GM19438 (cell line): ENCODE measurements around the gene BNC2.

ENCODE experiments used
- ATAC-seq: cut with Tn5 transposase; IDR thresholded peaks from one replicate; pipeline ENCODE4 v1.9.1; 2021; ENCODE audit warnings: low read depth; ENCODE audit not compliant: unreplicated experiment

Gene BNC2

DNA sequence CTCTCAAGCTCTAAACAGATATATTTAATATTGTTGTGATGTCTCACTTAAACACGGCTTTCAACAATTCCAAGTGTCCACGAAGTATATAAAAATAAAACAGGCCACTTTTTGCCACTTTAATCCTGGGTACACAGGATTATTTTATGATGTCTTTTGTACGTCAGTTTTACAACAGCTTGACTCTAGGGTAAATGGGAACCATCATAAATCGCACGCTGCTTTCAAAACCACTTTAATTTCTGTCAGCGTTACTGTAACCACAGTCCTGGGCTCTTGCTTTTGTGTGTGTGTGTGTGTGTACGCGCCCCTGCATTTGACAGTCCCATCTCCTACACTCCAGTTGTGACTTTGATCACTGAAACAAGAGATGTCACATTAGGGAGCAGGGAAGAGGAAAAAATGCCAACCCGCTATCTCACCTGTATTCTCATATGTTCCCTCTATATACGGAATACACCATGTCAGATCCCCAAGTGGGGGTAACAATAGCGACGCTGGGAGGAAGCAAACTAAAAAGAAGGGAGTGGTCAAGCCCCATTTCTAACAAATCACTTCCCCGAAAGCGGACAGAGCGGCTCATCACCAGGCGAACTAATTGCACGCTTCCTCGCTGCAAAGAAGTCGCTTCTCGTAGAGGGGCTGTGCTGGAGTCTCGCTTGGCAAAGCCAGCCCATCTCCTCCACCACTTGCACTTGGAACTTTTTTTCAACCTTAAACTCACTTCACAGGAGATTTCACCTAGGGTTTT is 1.2 kb downstream of the BNC2 start:
- no peak for ATAC-seq

DNA sequence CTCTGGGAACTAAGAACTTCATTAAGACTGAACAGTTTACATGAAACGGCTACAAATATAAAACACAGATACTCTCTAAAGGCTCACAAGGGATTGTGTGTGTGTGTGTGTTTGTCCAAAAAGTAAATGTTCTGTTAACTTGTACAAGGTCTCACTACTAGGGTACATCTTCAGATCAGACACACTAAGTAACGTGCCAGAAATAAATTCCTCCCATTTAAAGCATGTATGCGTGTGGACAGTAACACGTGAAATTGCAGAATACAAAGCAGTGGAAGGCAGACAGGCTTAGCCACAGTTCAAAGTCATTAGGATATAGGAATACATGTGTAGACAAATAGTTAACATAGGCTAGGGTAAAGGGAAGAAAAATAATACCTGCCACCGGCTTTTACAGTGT is 1.8 kb downstream of the BNC2 start:
- ATAC-seq, result no peak

DNA sequence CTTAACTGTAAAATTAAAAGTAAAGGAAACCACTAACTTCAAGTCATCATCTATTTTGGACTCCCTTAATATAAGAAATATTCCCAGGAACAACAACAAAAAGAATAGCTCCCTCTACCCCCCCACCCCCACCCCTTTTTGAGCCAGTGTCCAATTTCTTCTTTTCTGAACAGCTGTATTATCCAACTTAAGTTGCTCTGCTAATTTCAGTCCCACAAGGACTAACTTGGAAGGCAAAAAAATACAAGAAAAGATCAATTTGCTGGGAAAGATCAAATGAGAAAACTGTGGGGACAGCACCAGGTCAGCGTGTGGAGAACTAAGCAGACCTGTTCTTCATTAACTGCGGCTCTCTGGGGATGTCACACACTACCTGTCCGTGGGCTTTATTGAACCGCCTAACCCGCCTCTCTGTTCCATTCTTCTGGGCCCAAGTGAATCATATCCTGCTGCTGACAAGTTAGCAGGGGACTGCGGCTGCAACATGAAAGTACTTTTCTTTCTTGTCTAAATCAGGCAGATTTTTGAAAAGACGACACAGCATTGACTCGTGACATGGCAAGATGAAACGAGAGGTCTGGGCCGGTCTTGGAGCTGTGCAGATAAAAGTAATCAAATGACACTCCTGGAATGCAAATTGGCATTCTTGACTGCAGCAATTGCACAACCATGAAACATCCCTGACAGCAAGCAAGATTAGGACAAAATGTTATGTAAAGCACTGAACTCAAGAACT is 2.7 kb downstream of the BNC2 start:
- no peak for ATAC-seq

DNA sequence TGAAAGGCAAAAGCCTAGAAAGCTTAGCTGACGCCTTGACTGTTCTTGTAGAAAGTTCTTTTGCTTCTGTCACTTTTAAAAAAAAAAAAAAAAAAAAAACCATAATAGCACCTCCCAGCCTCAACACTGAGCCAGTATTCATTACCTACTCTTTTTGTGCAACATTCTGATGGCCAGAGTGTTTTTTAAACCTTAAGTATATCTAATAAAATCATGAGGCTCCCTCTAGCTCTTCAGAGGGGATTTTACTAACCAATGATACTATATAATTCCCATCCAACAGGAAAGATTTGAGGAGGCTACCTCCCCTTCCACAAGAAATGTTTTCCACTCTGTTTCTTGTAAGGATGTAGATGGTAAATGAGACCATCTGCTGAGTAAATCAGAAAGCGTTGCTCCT is 3.9 kb downstream of the BNC2 start:
- no peak for ATAC-seq

DNA sequence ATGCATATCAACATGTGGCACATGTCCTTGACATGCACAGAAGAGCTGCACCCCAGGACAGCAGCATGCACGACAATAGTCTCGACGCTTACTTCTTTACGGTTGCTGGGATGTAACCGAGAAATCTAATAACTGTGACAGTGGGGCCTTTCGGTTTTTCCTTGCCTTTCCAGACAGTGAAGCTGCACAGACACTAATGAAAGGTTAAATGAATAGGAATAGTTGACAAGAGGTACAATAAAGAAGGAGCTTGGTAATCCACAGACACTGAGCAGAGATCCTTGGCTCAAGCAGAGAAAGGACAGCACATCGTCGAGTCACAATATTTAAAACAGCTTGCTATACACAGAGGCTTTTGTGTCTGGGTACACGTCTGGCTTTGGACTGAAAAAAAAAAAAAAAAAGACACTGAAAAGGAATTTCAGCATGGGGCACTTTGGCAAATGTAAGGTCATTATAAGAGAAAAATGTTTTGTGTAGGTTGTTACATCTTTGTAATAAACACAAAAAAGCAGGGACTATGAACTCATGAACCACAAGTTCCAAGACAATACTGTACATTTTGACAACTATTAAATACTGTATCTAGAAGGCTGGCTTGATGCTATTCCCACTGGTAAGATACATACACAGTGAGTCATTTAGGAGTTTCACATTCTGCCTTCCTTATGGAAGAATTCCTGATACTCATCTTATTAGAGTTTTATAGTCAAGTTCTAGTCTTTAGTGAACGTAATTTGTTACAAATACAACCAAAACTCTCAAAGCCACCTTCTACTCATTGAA is 5.6 kb downstream of the BNC2 start:
- ATAC-seq, result no peak

DNA sequence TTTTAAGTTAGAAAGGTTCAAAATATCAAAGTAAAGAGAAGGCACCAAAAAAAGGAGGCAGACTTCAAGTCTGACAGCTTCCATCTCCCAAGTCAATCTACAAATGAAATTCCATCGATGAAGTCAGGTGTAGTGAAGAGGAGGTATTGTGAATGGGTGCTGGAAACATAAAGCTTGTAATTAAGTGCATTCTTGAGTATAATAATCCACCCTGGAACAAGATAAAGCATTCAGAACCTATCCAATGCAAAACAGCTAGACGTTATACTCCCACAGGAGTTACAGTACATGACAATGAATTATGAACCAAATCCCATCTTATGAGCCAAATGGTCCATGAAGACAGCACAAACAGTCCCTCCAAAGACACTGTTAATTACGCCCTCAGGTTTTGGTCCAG is 22.3 kb downstream of the BNC2 start:
- ATAC-seq, result no peak

DNA sequence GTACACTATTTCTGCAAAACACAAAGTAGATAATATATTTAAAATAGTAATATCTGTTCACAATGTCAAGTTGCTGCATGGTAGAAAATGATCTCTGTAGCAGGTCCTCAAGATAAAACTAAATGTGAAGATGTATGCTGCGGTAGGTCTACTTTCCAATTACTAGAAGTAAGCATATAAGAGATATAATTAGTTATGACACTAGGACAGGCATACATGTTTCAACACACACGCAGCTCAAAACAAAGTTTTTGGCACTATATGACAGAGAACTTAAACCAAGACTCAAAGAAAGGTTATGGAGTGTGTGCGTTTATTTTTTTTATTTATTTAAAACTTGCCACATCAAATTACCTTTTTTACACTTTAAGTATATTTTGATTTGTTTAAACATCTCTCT is 23.5 kb downstream of the BNC2 start:
- ATAC-seq, result no peak

DNA sequence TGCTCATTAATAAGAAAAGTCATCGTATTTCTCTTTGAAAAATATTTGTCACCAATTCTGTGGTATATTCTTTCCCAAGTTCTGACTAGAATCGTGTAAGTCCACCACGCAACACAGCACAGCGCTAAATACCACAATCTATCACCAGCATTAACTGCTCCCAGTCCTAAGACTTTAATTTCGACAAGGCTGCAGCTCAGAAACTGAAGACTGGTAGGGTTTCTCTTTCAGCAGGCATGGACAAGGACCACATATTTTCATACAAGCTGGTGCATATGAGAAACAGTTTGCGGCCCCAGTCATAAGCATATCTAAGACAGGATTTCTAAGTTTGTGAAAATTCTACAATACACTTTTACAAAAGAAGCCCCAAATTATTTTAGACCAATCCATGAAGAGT is 24.1 kb downstream of the BNC2 start:
- no peak for ATAC-seq

DNA sequence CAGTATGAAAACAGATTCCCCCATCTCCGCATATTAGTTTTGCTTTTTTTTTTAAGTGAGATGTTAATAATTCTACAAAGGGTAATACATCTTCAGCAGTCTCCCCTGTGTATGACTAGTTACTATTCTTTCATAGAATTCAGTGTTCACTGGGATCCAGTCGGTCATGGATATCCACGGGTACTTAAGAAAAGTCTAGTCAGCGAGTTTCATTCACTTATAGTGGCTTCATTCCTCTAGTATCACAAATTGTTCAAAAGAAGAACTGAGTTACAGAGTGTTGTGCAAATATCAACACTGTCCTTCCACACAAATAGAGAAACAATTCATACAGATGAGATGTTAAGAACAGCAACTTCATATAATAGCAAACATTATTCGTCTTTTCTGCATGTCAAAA is 35.7 kb downstream of the BNC2 start:
- no peak for ATAC-seq

DNA sequence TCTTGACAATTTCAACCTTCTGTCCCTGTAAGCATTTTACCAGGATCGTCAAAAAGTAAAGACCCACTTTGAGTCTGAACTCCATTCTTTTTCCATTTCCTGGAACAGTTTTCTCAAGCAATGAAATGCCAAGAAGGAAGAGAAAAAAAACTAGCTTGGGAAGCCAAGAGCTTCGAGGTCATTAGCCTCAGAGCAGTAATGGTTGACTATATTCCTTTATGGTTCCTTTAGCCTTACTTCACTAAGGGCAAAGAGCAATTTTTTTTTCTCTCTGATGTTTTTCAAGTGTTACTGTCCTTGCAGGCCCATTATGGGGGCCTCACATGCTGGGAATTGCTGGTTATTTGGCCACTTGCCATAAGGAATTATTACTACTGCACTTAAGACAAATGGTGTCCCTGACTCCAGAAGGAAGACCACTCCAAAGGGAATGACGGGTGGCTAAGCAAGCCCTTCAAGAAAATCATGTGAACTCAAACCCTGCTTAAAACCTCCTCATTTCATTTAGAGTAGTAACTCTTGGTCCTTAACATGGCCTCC is 37.1 kb downstream of the BNC2 start:
- no peak for ATAC-seq

DNA sequence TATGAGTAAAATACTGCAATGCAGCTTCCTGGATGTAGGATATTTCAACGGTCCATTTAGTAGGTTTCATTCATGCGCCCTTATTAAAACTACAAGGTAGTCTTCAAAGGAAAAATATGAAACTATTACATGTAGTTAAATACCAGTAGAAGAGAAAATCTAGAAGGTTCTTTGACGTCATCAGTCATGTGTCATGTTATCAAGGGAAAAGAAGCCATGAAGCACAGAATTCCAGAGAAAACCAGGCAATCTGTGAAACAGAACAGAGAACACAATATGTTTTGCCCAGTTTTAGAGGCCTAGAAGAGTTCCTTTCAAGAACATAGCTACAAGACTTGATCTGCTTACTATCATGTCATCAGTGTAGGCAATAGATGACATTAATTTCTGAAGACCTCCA is 38.4 kb downstream of the BNC2 start:
- no peak for ATAC-seq

DNA sequence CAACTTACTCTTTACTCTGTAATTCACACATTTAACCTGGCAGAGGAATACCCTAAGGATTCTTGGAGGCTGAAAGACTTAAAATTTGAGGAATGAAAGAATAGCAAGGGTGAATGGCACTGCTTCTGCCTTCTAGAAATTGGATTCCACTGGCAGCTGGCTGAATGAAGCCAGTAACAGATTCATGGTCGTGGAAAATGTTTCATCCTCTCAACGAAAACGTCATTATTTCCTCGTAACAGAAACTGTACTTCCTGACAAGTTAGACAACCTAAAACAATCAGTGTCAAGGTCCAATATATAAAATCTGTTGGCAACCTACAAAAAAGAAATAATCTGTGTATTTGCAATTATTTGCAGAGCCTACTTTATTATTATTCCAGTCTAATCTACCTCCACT is 39.7 kb downstream of the BNC2 start:
- no peak for ATAC-seq

DNA sequence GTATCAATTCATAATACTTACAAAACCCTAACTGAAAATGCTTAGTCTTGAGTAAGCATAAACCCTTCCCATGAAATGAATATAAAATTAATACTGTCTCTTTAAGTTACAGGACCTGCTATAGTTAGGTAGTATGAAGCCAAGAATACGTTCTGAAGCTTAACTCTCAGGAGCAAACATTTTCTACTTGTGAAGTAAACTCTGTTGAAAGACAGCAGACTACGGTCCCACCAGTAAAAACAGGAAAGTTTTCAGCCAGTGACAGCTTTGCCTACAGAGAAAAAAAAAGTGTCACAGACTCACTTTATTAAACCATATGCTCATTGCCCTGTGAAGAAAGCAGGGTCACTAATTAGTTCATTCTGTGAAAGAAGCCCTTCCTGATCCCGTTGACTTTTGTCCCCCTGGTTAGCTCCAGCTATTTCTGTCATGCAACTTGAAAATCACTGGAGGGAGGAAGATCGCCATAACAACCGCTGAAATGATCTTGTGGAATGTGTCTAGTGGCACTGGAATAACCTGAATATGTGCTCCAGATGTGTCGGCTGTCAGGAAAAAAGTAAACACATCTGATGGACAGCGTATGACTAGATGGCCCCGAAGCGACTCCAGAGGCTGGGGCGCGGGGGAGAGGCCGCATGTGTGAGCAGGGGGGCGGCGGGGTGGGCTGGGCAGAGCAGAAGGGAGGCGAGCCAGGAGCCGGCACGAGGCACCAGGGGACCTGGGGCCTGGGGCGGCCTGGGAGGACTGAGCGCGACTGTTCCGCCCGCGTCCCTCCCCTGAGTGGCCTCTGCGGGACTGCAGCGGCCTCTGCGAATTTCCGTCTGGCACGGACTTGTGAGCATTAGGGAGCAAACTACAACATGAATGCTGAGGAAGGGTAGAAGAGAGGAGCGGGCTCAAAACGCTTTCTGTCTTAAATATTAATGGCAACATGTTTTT is 41.9 kb downstream of the BNC2 start:
- ATAC-seq, result no peak

DNA sequence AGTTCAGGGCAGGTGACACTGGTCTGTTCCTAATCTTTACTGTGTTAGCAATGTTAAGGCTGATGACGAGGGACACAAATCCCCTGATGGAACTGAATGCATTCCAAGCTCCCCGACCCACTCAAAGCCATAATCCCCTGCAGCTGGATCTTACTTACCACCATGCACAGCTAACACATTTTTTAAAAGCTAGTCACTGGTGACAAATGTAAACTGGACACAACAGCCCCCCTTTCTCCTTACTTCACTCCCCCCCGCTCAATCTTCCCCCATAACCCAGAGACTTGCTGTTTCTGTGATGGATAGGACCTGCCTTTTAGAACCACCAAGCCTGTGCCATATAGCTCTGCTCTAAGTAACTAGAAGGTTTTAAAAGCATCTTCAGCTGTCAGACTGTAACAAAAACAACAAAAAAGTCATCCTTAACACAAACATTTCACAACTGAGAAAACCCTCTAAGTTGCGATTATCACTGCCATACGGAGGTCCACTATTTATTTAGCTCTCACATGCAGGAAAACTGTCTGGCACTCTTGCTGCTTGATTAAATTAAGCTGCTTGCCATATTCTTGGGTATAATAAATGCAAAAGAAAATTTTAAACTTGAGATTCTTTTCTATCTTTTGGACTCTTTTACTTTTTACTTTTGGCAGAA is 44.4 kb downstream of the BNC2 start:
- no peak for ATAC-seq

DNA sequence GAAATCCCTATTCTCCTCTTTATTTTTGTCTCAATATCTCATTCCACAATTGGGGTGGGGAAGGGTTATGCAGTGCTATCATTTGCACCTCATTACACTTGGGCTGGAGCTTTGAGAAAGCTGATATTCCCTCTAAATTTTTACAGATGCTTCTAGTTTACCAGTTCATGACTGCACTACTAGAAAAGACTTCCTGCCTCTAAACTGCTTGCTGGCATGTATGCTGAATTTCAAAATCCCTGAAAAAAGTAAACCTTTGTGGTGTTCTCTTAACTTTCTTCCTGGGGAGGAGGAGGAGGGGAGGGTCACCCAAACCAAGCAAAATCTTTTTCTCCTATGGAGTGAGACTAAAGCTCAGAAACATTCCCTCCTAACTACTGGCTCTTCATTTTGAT is 45.1 kb downstream of the BNC2 start:
- no peak for ATAC-seq

DNA sequence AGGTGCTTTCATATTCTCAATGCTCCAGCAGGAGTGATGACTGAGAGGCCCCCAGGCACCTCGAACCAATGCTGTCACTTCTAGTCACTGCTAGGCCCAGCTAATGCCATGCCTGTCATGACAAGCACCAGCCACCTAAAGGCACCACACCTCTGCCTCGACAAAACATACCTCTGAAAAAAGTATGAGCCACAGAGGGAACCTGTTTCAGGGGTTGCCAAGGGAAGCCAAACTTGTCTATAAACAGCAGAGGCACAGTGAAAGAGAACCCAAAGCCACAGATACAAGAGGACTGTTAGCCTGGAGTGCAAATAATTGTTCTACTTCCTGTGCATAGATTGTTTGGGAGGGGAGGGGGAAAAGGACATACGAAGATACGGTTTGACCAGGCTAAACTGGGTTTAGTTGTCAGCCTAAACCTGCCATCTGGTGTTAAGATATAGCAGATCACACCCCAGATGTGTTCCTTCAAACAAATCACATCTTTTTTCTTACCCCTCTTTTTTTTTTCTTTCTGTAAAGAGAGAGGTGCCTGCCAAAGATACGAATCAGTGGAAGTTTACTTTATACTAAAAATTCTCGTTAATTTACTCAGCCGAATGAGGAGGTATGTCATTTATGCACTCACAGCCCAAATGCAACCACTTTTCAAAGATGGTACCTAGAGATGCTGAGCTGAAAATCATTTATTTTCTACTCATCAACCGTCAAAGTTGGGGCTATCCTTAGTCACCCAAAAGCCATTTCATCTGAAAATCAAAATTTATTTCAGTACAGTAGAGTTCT is 45.7 kb downstream of the BNC2 start:
- ATAC-seq, result no peak

DNA sequence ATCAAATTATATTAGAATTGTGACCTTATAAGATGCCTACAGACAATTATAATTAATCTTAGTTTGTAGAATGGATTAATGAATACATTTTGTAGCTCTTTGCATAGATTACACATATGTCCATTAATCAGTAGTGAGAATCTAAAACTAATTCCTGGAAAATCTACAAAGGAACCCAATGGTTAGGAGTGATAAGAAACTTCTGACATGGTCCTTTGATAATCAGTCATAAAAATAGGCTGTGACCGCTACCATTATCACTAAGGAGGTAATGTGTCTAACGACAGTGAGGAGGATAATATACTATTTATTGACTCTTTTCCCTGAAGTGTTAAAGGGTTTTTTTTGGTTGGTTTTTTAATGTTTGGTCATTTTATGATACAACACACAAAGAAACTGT is 46.6 kb downstream of the BNC2 start:
- ATAC-seq, result no peak

DNA sequence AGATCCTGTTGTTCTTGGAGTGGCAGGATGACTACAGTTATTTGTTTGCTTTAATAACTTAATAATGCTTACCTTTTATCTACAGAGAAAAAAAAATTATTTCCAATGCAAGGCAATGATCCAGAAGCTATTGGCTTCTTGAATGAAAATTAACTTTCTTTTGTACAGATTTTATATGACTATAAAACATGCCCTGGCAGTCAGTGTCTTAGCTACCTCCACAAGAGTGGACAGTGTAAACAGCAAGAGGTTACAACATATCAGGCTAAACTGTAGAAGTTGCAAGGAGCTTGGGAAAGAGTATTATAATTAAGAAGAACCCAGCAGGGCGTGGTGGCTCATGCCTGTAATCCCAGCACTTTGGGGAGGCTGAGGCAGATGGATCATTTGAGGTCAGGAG is 49.1 kb downstream of the BNC2 start:
- ATAC-seq, result no peak

DNA sequence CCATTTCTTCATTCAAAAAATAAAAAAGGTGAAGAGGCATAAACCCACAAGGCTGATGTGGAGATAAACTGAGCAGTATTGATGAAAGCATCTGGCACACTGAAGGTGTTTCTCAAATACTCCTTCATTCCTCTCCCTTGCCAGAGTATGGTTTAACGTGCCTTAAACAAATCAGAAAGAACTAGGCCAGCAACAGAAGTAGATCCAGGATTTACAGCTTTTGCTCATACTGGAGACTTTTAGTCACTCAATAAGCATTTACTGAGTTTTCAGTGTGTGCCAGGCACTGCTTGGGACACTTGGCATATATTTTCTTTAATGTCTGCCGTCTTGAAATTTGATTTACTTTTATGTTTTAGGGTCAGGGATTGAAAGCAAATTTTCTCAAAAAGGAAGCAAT is 53.0 kb downstream of the BNC2 start:
- no peak for ATAC-seq
